Measurements from ENCODE around the gene OPN3. TPM values are rescaled to one million over a fixed set of nuclear protein-coding genes. Genes with fewer than 3 reads are reported as not detected.

OPN3 gene
- total and polyA plus RNA-seq, 9 of the 15 experiments (the other 6 are each of a cell fraction or from before 2014, with no cell fraction given): 4.2 to 34.6 (median 17.0) TPM

DNA sequence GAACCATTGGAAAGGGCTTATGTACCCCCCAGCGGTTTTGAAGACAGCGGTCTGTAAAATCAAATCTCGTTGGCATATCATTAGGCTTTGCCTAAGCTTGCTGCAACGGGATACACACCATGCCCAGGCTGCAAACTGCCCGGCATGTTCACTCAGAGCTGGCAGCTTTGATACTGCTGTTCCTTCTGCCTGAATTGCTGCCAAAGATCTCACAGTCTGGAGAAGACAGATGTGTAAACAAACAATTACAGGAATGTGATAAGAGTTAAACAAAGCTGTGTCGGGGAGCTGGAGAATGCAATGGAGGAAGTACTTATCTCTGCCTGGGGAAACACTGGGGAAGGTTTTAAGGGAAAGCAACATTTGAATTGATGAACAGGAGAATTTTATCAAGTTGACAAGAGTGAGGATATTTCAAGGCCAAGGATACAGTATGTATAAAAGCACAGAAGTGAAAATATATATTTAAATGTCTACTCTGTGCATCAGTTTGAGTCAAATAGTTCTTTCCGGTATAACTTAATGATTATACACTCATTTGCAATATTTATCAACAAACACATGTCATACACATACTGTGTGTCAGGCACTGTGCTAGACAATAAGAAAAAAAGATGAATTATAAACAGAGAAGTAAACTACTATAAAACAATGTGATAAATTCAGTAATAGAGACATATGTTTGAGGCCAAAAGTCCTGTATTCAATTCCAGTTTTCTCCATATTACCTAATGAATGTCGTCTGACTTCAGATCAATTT is 29.9 kb downstream of the OPN3 start:
- H3K36me3 ChIP-seq (ENCODE audit: control insufficient read depth, insufficient read depth, low read length): no peaks in the 10 kb centered on the region; the same call in 2 of the 3 replicates
- no peaks in the 10 kb centered on the region for H4K20me1 ChIP-seq (replicated peaks; ENCODE audit: control insufficient read depth, insufficient read depth, low read length)
- H3K4me1 ChIP-seq (replicated peaks in 1 of 2; ENCODE audit: control insufficient read depth in 2 of 2, insufficient read depth in 2 of 2, low read length in 2 of 2): peaks cover 7 to 24% of the 10 kb centered on the region in 2 experiments
- no peaks in the 10 kb centered on the region for H3K9me3 ChIP-seq (replicated peaks; ENCODE audit: control insufficient read depth, insufficient read depth, low read depth, low read length)
- no peak overlapping the region for H3K4me2 ChIP-seq (ENCODE audit: insufficient read depth, low read length)
- no peak overlapping the region; a peak in 1 of 4 replicates for H3K9ac ChIP-seq (ENCODE audit: insufficient read depth in 1 of 2, low read depth in 2 of 2, low read length in 2 of 2)
- no peaks in the 10 kb centered on the region for H3K9me1 ChIP-seq (ENCODE audit: control insufficient read depth, insufficient read depth, low read length)
- intact Hi-C loops (cut with micrococcal nuclease): loop anchor here (1.0 to 2.0 kb wide), 3 partner anchors 237 to 377 kb away; no protein-coding TSS in a partner anchor
- BruUV-seq (replicated peaks): no TSS peak
- no peak overlapping the region for H2AFZ ChIP-seq (ENCODE audit: low read depth, low read length)
- CTCF ChIA-PET (ENCODE audit: low intra/inter-chr PET ratio): interaction anchor here (0.5 to 2.8 kb wide), 10 partner anchors 17 to 407 kb away, joined by 3 to 25 read pairs (median 4); partner anchors contain the start of gene MAP1LC3C
- DNase-seq (ENCODE audit: extremely low read depth in 1 of 4, low spot score in 3 of 4) (peak; percentile 38 to 58 (median 53)), ATAC-seq (peak; percentile 53), FAIRE-seq (peak; percentile 44)
- in situ Hi-C loops (cut with MboI): loop anchor here (25.0 kb wide), 1 partner anchor 377 kb away; the partner anchor contains the start of gene MAP1LC3C
- POLR2A ChIA-PET: interaction anchor here (0.6 to 1.4 kb wide), 10 partner anchors 12 to 344 kb away, joined by 3 to 5 read pairs (median 3); no protein-coding TSS in a partner anchor
- no peak overlapping the region for H3K27ac ChIP-seq (ENCODE audit: extremely low read depth, low read depth, low read length)
- H3K27me3 ChIP-seq (ENCODE audit: control insufficient read depth in 2 of 2, insufficient read depth in 2 of 2, low read length in 2 of 2): no peaks in the 10 kb centered on the region
- H3K4me3 ChIP-seq: no peak overlapping the region
- 17% methylated on average over 8 of the region's 8 CpGs for WGBS (ENCODE audit: insufficient coverage, low coverage, missing lambda C conversion rate)
- no peaks in the 10 kb centered on the region for H3K79me2 ChIP-seq (ENCODE audit: control insufficient read depth, insufficient read depth, low read length)
- no peak for TF ChIP-seq KLF10 (CRISPR knock-in tag; IDR thresholded peaks at IDR 0.05)
- TF ChIP-seq RBM25 (IDR thresholded peaks at IDR 0.05; ENCODE audit: low read depth, low read length, severe bottlenecking): no peak
- TF ChIP-seq PPARD (CRISPR knock-in tag; IDR thresholded peaks at IDR 0.05): no peak
- no peak for TF ChIP-seq ZNF707 (CRISPR knock-in tag; conservative IDR thresholded peaks at IDR 0.05)
- TF ChIP-seq PHF21A (IDR thresholded peaks at IDR 0.05; ENCODE audit: borderline replicate concordance, low read depth): no peak
- no peak for TF ChIP-seq POLR3A (IDR thresholded peaks at IDR 0.05; ENCODE audit: borderline replicate concordance, extremely low read depth, insufficient read depth, insufficient read length)
- no peak for TF ChIP-seq BRD9 (IDR thresholded peaks at IDR 0.05; ENCODE audit: low read depth, partially characterized antibody)
- no peak for TF ChIP-seq IRF2 (CRISPR knock-in tag; IDR thresholded peaks at IDR 0.05)
- TF ChIP-seq, protein P1, sequence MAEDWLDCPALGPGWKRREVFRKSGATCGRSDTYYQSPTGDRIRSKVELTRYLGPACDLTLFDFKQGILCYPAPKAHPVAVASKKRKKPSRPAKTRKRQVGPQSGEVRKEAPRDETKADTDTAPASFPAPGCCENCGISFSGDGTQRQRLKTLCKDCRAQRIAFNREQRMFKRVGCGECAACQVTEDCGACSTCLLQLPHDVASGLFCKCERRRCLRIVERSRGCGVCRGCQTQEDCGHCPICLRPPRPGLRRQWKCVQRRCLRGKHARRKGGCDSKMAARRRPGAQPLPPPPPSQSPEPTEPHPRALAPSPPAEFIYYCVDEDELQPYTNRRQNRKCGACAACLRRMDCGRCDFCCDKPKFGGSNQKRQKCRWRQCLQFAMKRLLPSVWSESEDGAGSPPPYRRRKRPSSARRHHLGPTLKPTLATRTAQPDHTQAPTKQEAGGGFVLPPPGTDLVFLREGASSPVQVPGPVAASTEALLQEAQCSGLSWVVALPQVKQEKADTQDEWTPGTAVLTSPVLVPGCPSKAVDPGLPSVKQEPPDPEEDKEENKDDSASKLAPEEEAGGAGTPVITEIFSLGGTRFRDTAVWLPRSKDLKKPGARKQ (CRISPR knock-in tag; IDR thresholded peaks at IDR 0.05): no peak
- TF ChIP-seq NFE2 (IDR thresholded peaks at IDR 0.05; ENCODE audit: low read depth): no peak
- TF ChIP-seq, protein P2, sequence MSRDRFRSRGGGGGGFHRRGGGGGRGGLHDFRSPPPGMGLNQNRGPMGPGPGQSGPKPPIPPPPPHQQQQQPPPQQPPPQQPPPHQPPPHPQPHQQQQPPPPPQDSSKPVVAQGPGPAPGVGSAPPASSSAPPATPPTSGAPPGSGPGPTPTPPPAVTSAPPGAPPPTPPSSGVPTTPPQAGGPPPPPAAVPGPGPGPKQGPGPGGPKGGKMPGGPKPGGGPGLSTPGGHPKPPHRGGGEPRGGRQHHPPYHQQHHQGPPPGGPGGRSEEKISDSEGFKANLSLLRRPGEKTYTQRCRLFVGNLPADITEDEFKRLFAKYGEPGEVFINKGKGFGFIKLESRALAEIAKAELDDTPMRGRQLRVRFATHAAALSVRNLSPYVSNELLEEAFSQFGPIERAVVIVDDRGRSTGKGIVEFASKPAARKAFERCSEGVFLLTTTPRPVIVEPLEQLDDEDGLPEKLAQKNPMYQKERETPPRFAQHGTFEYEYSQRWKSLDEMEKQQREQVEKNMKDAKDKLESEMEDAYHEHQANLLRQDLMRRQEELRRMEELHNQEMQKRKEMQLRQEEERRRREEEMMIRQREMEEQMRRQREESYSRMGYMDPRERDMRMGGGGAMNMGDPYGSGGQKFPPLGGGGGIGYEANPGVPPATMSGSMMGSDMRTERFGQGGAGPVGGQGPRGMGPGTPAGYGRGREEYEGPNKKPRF (IDR thresholded peaks at IDR 0.05; ENCODE audit: low read depth, low read length): no peak
- TF ChIP-seq, protein P3, sequence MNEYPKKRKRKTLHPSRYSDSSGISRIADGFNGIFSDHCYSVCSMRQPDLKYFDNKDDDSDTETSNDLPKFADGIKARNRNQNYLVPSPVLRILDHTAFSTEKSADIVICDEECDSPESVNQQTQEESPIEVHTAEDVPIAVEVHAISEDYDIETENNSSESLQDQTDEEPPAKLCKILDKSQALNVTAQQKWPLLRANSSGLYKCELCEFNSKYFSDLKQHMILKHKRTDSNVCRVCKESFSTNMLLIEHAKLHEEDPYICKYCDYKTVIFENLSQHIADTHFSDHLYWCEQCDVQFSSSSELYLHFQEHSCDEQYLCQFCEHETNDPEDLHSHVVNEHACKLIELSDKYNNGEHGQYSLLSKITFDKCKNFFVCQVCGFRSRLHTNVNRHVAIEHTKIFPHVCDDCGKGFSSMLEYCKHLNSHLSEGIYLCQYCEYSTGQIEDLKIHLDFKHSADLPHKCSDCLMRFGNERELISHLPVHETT (CRISPR knock-in tag; conservative IDR thresholded peaks at IDR 0.05 in 1 of 2, IDR thresholded peaks at IDR 0.05 in 1 of 2): 0 out of 4 replicates have a peak, but pooled peaks of 1 of the 2 experiments have one; percentile 21
- TF ChIP-seq ZNF124 (CRISPR knock-in tag; IDR thresholded peaks at IDR 0.05): no peak
- TF ChIP-seq, protein P4, sequence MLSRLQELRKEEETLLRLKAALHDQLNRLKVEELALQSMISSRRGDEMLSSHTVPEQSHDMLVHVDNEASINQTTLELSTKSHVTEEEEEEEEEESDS (CRISPR knock-in tag; IDR thresholded peaks at IDR 0.05): no peak
- no peak for TF ChIP-seq RAD51 (IDR thresholded peaks at IDR 0.05; ENCODE audit: borderline replicate concordance, low read depth)
- no peak for TF ChIP-seq POLR2A (conservative IDR thresholded peaks at IDR 0.05)
